GM15510 (cell line): ENCODE measurements around the gene MTHFD1L.

ENCODE experiments used
- POLR2A ChIP-seq: IDR thresholded peaks from 3 replicates; pipeline ENCODE4 v1.6.1; 2011; ENCODE audit warnings: borderline replicate concordance; ENCODE audit not compliant: insufficient read length; ENCODE audit errors: extremely low read depth

Gene MTHFD1L

GRCh38 chr6:150981669-150982068 lies 116.2 kb downstream of the MTHFD1L start:
- TF ChIP-seq POLR2A = no peak

DNA sequence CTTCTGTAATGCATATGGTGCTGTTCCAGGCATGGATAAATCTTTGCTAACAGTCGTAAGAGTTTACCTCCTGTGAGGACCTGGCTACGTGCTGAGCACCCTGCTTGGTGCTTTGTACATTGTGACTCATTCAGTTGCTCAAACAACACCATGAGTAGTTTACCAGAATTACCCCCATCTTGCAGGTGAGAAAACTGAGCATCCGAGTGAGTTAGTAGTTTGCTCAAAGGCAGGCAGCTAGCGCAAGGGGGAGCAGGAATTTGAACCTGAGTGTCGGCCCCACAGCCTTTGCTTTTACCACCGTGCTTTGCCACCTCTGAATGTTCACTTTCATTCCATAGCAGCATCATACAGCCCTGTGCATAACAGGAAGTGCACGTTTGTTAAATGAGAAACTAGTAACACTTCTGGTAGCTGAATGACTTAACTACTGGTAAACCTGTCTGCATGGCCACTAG lies 121.9 kb downstream of the MTHFD1L start:
- TF ChIP-seq POLR2A = no peak

- TF ChIP-seq POLR2A = no peak
Observed at GRCh38 chr6:150987855-150988464, 122.5 kb downstream of the MTHFD1L start.

- TF ChIP-seq POLR2A = no peak
Observed at GRCh38 chr6:150991487-150991886, 126.0 kb downstream of the MTHFD1L start.

DNA sequence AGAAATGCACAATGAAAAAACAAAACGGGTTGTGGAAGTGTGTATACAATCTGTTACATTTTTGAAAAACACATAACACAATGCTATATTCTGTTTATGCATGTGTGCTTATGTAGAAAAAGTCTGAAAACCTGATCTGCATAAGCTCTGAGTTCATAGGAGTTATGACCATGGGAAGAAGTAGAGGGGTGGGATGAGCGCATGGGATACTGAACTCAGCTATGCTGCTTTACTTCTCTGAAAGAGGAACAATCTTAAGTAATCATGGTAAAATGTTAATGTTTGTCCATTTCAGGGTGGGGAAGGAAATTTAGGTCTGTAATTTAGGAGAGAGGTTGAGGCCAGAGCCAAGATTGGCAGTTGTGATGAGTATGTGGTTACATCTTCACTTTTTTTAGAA lies 126.8 kb downstream of the MTHFD1L start:
- TF ChIP-seq POLR2A = no peak

- TF ChIP-seq POLR2A = no peak
Observed at GRCh38 chr6:150992703-150993102, 127.2 kb downstream of the MTHFD1L start.

DNA sequence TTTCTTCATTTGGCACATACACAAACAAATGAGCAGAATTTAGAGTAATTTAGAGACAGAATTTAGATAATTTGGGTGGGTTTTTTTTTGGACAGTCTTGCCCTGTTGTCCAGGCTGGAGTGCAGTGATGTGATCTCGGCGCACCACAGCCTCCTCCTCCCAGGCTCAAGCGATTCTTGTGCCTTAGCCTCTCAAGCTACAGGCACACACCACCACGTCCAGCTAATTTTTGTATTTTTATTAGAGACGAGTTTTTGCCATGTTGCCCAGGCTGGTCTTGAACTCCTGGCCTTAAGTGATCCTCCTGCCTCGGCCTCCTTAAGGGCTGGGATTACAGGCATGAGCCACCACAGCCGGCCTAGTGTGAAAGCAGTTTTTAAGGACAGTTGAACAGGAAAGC lies 127.8 kb downstream of the MTHFD1L start:
- no peak for TF ChIP-seq POLR2A

- no peak for TF ChIP-seq POLR2A
Observed at GRCh38 chr6:150994026-150994425, 128.5 kb downstream of the MTHFD1L start.

- no peak for TF ChIP-seq POLR2A
Observed at GRCh38 chr6:150996968-150997367, 131.5 kb downstream of the MTHFD1L start.

DNA sequence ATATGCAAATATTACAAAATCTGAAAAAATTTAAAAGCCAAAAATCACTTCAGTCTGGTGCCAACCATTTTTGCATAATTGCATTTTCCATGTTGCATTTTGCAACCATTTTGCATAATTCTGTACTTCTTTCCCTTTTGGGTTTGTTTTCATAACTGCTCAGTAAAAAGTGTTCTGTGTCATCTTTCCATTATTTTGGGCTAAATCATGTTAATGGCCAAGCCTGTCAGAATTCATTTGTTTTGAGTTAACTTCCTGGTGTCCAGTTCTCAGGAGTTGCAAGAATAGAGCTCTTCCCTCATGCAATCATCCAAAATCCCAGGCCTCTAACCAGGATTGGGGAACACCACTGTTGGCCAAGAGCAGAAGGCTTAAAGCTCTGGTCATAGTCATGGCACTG lies 133.6 kb downstream of the MTHFD1L start:
- TF ChIP-seq POLR2A = no peak

DNA sequence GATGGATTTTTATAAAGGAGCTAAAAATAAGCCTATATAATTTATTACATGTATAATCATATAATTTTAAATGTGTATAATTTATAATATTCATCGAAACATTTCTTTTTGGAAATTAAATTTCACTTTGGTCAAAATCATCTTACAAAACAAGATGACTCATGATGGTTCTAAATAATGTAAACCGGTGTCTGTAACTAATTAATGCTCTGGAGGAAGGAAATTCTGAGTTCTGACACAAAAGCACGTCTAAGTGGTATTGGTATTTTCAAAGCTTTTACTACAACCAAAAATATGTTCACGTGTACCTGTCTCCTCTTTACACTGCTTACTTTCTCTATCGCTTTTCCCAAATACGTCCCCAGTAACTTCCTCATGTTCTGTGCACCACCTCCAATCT lies 134.1 kb downstream of the MTHFD1L start:
- TF ChIP-seq POLR2A = no peak

- no peak for TF ChIP-seq POLR2A
Observed at GRCh38 chr6:151001387-151002056, 136.0 kb downstream of the MTHFD1L start.

DNA sequence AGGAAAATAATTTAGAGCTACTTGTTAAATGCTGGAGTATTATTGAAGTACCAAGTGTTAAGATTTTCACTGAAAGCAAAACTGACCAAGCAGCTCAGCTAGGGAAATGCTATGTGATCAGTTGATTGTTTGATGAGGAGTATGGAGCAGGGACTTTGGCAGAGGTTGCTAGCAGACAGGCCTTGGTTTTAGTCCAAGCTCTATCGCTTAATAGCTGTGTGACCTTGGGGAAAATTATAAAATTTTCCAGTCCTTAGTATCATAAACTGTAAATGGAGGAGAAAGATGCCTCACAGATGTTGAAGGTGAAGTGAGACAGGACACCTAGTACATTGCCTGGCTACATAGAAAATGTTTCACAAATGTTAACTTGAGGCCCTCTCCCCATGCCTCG lies 136.6 kb downstream of the MTHFD1L start:
- no peak for TF ChIP-seq POLR2A

GRCh38 chr6:151002491-151002935 lies 137.0 kb downstream of the MTHFD1L start:
- no peak for TF ChIP-seq POLR2A

DNA sequence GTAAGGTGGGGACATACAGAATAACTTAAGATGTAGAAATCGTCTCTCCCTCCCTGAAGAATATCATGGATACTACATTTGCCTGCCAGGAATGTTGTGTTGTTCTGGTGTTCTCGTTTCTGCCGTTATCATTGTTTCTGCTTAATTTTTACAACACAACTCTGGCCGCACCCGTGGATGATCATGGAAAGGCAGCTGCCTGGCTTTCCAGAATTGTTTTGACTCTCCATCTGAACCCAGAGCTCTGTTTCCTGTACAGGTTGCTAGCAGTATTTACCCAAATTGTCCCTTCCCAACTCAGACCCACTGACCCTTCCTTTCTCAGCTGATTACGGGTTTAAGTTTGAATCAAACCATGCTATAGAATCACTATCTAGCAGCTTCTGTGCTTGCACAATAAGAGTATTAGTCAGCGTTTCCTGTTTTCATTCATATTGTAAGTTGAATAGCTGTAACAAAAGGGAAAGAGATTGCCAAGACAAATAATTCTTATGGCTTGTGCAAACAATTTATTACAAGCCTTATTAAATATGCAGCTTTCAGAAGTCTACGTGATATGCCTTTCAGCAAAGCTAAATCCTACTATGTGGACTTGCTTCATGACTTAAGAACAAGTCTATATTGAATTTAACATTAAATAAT lies 139.0 kb downstream of the MTHFD1L start:
- no peak for TF ChIP-seq POLR2A

- no peak for TF ChIP-seq POLR2A
Observed at GRCh38 chr6:151005164-151005563, 139.7 kb downstream of the MTHFD1L start.

DNA sequence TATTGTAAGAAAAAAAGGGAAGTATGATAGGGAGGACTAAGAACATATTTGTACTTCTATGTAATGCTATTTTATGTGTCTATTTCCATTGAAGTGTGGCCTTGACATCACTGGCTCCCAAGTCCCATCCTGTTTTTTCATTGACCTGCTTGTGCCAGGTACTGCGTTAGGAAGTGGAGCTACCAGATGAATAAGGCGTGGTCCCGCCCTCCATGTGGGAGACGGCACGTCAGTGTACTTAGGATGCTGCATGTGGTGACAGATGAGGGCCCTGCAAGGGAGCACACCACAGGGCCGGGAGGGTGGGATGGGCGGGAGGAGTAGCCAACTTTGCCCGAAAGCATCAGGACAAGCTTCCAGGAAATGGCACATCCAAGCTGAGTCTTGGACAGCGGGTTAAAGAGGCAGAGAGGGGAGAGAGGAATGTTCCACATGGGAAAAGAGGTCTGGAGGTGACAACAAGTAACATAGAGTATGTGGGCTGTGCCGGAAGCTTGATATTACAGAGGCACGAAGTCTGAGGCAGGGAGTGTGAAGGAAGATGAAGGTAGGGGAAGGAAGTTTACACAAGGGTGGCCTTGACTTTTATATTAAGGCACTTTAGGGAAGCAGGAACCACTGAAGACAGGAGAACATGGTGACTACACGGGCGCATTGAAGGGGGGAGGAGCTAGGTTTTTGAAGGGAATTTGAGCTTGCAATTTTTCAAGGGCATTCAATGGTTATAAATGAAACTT lies 140.6 kb downstream of the MTHFD1L start:
- no peak for TF ChIP-seq POLR2A
